Adrenal gland (tissue), 12 donors: ENCODE data around the gene DAGLB. TPM values are rescaled to one million over a fixed set of nuclear protein-coding genes. Genes with fewer than 3 reads are reported as not detected.

Source experiments
- DNase-seq, 7 donors: peaks; one replicate each; pipeline ENCODE4 v3.0.0-alpha.2; 2019 to 2020
- H3K27ac ChIP-seq, 5 donors: fragments of 200-600 bp; sonication (generic) in 4 of 5; 1 replicate in 3 of 5; 2 replicates in 2 of 5; pipeline versions ENCODE4 v1.5.1 to v1.8.0; 2016 to 2020; ENCODE audit warnings: mild to moderate bottlenecking in 1 of 5
- H3K27me3 ChIP-seq: fragments of 200-600 bp; 2 replicates; pipeline ENCODE4 v1.8.0; 2021
- H3K36me3 ChIP-seq, 2 donors: fragments of 200-600 bp; replicated peaks in 1 of 2; 1 replicate in 1 of 2; 2 replicates in 1 of 2; pipeline versions ENCODE4 v1.5.1 to v1.8.0; 2018 to 2022
- H3K4me1 ChIP-seq, 2 donors: fragments of 200-600 bp; replicated peaks in 1 of 2; 1 replicate in 1 of 2; 2 replicates in 1 of 2; pipeline versions ENCODE4 v1.5.1 to v1.8.0; 2018 to 2021
- H3K4me3 ChIP-seq, 4 donors: fragments of 200-600 bp; sonication (generic) in 3 of 4; one replicate each; pipeline ENCODE4 v1.5.1; 2016 to 2018
- H3K9me3 ChIP-seq, 3 donors: fragments of 200-600 bp; sonication (generic) in 1 of 3; replicated peaks in 1 of 3; 1 replicate in 2 of 3; 2 replicates in 1 of 3; pipeline versions ENCODE4 v1.5.1 to v1.8.0; 2016 to 2021
- CTCF ChIP-seq, 6 experiments: fragments of 450-650 bp in 4 of 6; fragments of 200-600 bp in 2 of 6; sonication (generic) in 1 of 6; IDR thresholded peaks; 1 replicate in 5 of 6; 2 replicates in 1 of 6; pipeline versions ENCODE4 v1.5.1 to v1.8.0; 2016 to 2021; ENCODE audit warnings: antibody characterized with exemption in 6 of 6, mild to moderate bottlenecking in 2 of 6, moderate library complexity in 1 of 6
- POLR2A ChIP-seq, 2 donors: fragments of 450-650 bp; IDR thresholded peaks; one replicate each; pipeline ENCODE4 v1.6.1; 2017; ENCODE audit warnings: antibody characterized with exemption in 2 of 2, mild to moderate bottlenecking in 2 of 2, moderate library complexity in 1 of 2
- WGBS, 4 donors: extraction: QIAGEN DNeasy Blood & Tissue Kit in 2 of 4; methylation state at CpG; one replicate each; pipeline versions ENCODE4 v1.1.5 to v1.1.7; 2013 to 2017; 5-methylcytosine and 5-hydroxymethylcytosine counted together
- intact Hi-C, 2 donors: fragments of 100-400 bp; cut with DNase I; formaldehyde crosslinking; loops; one replicate each; pipeline versions ENCODE4 v1.14.1 to v1.15.0; 2022 to 2023
- polyA plus RNA-seq, 3 donors: library from polyadenylated mRNA; stranded (reverse); fragments of 200-250 nt in 2 of 3; fragments of 350-450 nt in 1 of 3; fragmentation: Illumina TruSeq in 1 of 3; extraction: RNeasy Lipid Tissue Mini Kit (QIAGEN cat#74804) in 1 of 3; gene quantifications; one replicate each; pipeline ENCODE4 v1.2.3, GENCODE V29; 2013 to 2014
- total RNA-seq, 9 donors: library from RNA; depleted of rRNA in 4 of 9; stranded (reverse); fragments of >200 nt in 4 of 9; fragments of 120-200 nt in 1 of 9; fragmentation: NEBNext Ultra II Directional in 1 of 9; extraction: Animal tissue kit (Norgen Biotek cat#: 25700) in 1 of 9; gene quantifications; one replicate each; pipeline versions ENCODE4 v1.1.0 to v1.2.4, GENCODE V29; 2013 to 2023
- donor health status: healthy with polysubstance abuse.
- donor health status: Bipolar disorder and iron deficiency.
- donor health status: DM: yes; HTN: yes; CAD: no.
- donor health status: DM: no; HTN: no; CAD: no.
- donor health status: DM: no; HTN: no; CAD: no.
- donor health status: DM: yes; HTN: yes; CAD: no.

Gene DAGLB
- total and polyA plus RNA-seq, 12 donors = 19.8 to 56.7 (median 36.7) TPM

GRCh38 chr7:6477318-6477660, 29.5 kb upstream of the DAGLB start:
- TF ChIP-seq POLR2A (IDR thresholded peaks at IDR 0.05) = no peak
- no peak for TF ChIP-seq CTCF (IDR thresholded peaks at IDR 0.05)
- no peaks in the 10 kb centered on the region for H3K9me3 ChIP-seq
- intact Hi-C loops = no loop called here
- DNase-seq = no peak
- no peak overlapping the region for H3K27ac ChIP-seq
- 38 to 75% (median 60%) methylated on average over 1 of the region's 1 CpG for WGBS, 4 donors
- H3K36me3 ChIP-seq = peaks cover 0 to 24% of the 10 kb centered on the region in 2 donors
- H3K27me3 ChIP-seq = no peaks in the 10 kb centered on the region
- no peak overlapping the region for H3K4me3 ChIP-seq
- peaks cover 0 to 62% of the 10 kb centered on the region in 2 donors for H3K4me1 ChIP-seq

GRCh38 chr7:6476596-6477317, 29.0 kb upstream of the DAGLB start:
- WGBS, 4 donors = 80 to 83% (median 81%) methylated on average over 7 of the region's 7 CpGs
- no peak overlapping the region for H3K4me3 ChIP-seq
- H3K27ac ChIP-seq = no peak overlapping the region
- no peaks in the 10 kb centered on the region for H3K9me3 ChIP-seq
- H3K4me1 ChIP-seq = peaks cover 0 to 59% of the 10 kb centered on the region in 2 donors
- H3K27me3 ChIP-seq = no peaks in the 10 kb centered on the region
- peaks cover 0 to 29% of the 10 kb centered on the region in 2 donors for H3K36me3 ChIP-seq
- DNase-seq = no peak
- intact Hi-C loops = no loop called here
- TF ChIP-seq CTCF (IDR thresholded peaks at IDR 0.05) (no peak), POLR2A (IDR thresholded peaks at IDR 0.05) (no peak)

- H3K27ac ChIP-seq = no peak overlapping the region
Observed at GRCh38 chr7:6475433-6476186, 27.9 kb upstream of the DAGLB start.

More at GRCh38 chr7:6475433-6476186, 27.9 kb upstream of the DAGLB start:
- WGBS, 4 donors = 87 to 93% (median 91%) methylated on average over 3 of the region's 3 CpGs
- peaks cover 0 to 30% of the 10 kb centered on the region in 2 donors for H3K36me3 ChIP-seq
- no peaks in the 10 kb centered on the region for H3K9me3 ChIP-seq
- peaks cover 0 to 48% of the 10 kb centered on the region in 2 donors for H3K4me1 ChIP-seq
- H3K4me3 ChIP-seq = no peak overlapping the region
- TF ChIP-seq CTCF (IDR thresholded peaks at IDR 0.05) (no peak), POLR2A (IDR thresholded peaks at IDR 0.05) (no peak)
- intact Hi-C loops = no loop called here
- no peak for DNase-seq
- no peaks in the 10 kb centered on the region for H3K27me3 ChIP-seq
